LoVo (cell line): Measurements from ENCODE around the gene SELL.
"Not testable (repeated sequence)": the region's sequence is repeated elsewhere in the genome, so short reads cannot be mapped to it uniquely, and the experiment has no call there.

Experiments used
- DNase-seq: peaks from one replicate; pipeline ENCODE4 v3.0.0-alpha.2; 2016; ENCODE audit warnings: low spot score

The SELL gene

DNA sequence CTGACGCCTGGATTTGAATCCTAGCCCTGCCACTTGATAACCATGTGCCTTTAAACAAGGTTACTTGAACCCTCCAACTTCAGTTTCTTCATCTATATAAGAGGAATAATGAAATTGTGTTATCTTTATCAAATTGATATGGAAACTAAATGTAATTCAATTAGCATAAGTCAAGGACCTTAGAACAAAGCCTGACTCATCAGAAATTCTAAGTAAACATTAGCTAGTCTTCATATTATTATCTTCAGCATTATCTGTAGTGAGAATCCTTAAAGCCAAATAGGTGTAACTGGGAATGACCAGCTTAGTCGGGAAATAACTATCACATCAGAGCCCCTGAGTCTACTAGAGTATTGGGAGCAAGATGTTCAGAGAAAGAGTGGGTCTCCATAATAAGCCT, 6.6 kb downstream of the SELL start:
- DNase-seq, result no peak

- DNase-seq, result no peak
Observed at GRCh38 chr1:169701261-169702005, 10.0 kb downstream of the SELL start.

DNA sequence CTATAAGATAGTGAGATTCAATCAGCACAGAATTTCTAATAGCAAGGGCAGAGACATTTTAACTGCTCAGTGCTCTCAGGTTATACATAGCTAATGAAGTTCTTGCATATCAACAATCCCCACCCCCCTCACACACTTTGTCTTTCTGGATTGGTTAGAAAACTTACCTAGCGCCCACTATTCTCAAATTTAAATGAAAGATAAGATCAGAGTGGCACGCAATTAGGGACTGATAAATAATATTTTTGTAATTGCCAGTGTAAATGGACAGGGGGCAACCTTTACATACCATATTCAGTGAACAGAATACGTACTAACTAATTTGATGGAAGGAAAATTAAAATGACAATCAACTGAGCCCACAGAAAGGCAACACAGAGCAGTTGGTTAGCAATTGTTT, 11.7 kb downstream of the SELL start:
- DNase-seq, result no peak

DNA sequence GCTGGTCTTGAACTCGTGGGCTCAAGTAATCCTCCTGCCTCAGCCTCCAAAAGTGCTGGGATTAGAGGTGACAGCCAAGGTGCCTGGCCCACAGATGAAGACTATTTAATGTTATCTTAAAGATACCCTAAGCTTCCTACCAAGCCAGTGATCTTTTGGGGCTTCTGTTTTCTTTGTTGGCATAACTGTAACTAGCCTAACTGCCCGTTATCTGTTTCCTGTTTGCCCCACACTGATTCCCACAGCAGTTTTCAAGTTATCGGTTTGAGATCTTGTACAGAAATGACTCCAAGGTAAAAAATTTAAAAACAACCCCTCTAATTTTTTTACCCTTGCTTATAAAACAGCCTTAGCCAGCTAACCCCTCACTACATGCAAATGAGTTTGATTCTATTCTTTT, 12.4 kb downstream of the SELL start:
- no peak for DNase-seq

DNA sequence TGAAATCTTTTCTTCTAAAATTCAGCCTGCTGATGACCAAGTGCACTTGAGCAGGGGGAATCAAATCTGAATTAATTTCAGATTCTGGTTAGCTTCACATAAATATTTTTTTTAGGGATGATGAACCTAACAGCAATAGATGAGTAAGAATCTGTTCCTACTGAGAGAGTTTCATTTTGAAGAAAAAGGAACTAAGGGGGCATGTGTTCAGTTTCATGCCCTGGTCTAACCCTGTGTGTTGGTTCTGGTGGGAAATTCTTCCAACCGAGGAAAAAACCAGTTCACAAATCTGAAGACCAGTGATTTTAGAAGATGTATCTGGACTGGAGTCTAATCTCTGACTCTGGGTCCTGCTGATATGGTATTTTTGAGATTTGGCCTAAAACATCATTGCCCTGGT, 13.7 kb downstream of the SELL start:
- no peak for DNase-seq

DNA sequence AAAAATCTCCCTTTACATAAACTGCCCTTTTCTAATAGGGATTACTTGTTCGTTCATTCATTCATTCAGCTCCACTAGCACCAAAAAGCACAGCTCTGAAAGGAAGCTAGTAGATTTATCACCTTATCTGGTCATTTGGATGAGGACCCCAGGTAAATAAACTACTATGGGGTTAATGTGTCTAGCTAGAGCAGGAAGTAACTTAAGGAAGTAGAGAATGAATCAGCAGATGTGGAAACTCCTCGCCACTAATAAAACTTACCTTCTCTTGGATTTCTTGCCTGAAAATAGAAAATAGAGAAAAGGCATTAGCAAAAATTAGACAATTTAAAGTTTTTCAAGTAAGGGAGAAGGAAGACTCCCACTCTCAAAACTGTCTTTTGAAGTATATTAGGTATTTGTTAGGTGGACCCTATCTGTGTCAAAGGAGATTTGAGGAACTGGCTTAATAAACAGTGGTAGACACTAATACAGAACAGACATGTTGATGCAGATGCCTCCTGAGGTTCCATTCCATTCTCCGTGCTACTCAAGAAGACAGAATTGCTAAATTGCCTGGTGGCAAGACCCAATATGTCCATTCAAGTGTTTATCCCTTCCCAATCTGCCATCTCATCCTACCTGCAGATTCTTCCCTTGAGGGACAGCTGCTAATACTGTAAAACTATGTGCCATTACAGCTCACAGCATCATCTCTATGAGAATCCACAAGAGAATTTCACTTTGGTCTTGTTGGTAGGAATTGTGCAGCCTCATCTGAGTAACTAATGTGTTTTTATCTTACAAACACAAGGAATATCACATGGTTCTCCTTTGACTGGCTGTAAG, 14.9 kb downstream of the SELL start:
- DNase-seq, result no peak

DNA sequence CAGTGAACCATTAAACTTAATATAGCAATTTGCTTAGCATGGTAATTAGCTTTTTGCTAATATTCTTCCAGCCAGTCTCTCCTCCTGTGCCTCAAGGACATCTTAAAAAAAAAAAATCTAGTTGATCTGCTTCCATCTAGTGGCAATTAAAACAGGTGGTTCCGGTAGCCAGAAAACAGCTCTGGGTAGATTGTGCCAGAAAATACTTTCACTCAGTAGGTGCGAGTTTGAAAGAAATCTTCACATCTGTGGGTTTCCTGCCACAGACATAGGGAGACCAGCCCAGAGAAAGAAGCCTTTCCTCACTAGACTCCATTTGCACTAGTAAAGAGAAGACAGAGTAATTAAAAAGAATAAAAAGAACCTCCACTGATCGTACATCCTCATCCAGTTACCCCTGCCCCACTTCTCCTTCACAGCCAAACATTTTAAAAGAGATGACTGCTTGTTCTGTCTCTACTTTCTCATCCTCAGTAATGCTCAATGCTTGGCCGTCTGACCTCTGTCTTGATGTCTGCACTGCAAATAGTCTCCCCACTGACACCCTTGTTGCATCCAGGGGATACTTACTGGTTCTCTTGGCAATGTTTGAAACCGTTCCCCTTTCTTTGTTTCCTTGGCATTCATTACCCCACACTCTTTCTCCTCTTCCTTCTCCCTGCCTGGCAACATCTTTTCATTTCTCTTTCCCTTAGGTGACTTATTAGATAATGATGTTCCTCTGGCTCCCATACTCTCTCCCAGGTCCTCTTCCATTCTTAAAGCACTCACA, 16.9 kb downstream of the SELL start:
- no peak for DNase-seq

- DNase-seq, result no peak
Observed at GRCh38 chr1:169692756-169693460, 18.5 kb downstream of the SELL start.

- no peak for DNase-seq
Observed at GRCh38 chr1:169690489-169690888, 20.9 kb downstream of the SELL start.

- no peak for DNase-seq
Observed at GRCh38 chr1:169689395-169689794, 22.0 kb downstream of the SELL start.

GRCh38 chr1:169688377-169688776, 23.0 kb downstream of the SELL start:
- DNase-seq, result not testable (repeated sequence)

- no peak for DNase-seq
Observed at GRCh38 chr1:169683661-169684060, 27.8 kb downstream of the SELL start.

GRCh38 chr1:169683168-169683567, 28.3 kb downstream of the SELL start:
- DNase-seq, result not testable (repeated sequence)

DNA sequence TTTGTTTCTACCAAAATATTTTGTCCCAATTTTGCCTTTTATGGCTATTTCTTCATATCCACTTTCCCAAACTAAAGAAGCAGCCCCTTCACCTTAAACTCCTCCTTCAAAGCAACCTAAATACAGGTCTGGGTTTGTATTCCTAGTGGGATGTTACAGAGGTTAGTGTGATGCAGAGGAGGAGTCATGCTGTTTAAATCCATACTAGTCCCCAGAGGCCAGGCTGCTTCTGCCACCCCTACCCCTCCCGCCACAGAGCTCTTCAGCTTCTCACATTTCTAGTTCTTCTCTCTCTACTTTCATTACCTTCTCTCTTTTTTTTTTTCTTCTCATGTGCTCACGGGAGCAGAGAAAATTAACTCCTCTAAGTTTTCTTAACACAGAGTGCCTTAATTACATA, 29.3 kb downstream of the SELL start:
- no peak for DNase-seq

GRCh38 chr1:169681140-169681539, 30.3 kb downstream of the SELL start:
- no peak for DNase-seq

DNA sequence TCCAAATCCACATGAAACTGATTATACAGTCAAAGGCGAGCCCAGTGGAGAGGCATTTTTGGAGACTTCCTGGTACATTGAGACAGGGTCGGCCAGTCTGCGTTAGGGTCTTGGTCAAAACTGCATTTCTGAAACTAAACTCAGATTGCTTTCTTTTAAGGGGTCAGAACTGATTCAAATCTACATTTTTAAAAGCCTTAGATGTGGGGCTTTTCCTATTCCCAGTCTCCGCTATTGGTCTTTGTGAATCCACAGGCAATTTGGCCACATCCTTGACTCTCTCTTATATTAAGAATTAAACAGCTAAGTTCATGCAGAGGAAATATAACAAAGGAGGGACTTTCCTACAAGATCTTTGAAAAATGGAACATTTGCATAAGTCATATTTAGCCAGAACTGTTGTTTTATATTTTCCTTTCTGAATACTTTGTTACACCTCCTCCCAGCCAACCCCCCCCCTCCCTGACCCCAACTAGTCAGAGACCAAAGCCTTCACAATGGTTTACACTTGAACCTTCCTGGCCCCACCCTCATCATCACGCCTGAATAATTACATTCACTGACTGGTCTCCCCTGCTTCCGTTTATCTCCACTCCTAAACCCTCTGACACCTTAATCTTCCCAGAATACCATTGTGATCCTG, 30.9 kb downstream of the SELL start:
- DNase-seq, result no peak

DNA sequence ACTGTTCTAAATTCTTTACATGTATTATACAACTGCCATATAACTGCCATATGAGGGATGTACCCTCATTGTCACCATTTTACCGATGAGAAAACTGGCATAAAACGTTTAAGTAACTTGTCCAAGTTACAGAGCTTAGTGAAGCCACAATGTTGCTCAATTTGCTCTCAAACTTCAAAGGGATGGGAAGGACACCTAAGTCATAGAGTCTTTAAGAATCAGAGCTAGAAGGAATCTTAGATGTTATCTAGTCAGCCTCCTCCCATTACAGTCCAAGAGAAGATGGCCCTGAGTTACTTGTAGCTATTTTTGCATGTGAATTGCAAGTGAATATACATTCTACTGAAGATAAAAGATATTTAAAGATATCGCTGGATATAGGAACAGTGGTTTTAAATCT, 31.7 kb downstream of the SELL start:
- no peak for DNase-seq

DNA sequence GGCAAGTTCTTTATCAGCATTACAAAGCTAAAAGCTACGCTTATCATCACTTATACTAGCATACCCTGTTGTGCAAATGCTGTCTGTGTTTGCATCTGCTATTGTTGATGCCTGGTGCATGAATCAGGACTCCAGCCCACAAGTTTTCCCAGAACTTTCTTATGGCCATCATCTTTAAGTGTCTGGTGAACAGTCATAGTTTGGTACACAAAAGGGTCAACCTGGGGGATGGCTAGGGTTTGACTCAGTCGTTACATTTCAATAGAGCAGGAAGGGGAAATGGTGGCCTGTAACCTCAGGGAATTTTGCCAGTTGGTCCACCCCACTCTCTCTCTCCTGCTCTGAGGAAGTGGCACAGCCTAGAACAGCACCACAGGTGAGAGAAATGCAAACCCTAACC, 35.4 kb downstream of the SELL start:
- no peak for DNase-seq

DNA sequence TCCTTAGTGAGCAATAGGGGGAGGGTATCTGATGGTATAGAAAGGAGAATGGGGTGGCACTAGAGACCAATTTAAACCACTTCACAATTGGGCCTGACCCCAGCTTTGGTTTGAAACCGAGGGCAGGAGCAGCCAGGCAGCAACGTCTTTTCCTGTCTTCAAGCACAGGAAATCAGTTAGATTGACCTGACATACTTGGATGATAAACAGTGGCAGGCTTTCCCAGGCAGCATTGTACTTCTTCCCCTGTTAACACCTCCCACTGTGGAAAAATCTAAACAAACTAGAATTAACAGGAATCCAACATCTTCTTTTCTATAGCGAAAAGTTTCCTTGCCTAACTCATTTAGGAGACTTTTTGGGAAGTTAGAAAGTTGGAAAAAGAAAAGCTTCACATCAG, 40.6 kb downstream of the SELL start:
- no peak for DNase-seq

- not testable (repeated sequence) for DNase-seq
Observed at GRCh38 chr1:169670244-169670643, 41.2 kb downstream of the SELL start.
